Testis (tissue), 2 donors: ENCODE data around the gene ZNF487.

Source experiments
- CTCF ChIP-seq, 3 experiments: fragments of 450-650 bp in 2 of 3; fragments of 200-600 bp in 1 of 3; sonication (generic) in 1 of 3; IDR thresholded peaks; one replicate each; pipeline ENCODE4 v1.5.1; 2016 to 2019; ENCODE audit warnings: antibody characterized with exemption in 3 of 3, mild to moderate bottlenecking in 2 of 3, moderate library complexity in 1 of 3
- POLR2A ChIP-seq: fragments of 450-650 bp; IDR thresholded peaks from one replicate; pipeline ENCODE4 v1.6.1; 2017; ENCODE audit warnings: antibody characterized with exemption, mild to moderate bottlenecking, moderate library complexity

DNA sequence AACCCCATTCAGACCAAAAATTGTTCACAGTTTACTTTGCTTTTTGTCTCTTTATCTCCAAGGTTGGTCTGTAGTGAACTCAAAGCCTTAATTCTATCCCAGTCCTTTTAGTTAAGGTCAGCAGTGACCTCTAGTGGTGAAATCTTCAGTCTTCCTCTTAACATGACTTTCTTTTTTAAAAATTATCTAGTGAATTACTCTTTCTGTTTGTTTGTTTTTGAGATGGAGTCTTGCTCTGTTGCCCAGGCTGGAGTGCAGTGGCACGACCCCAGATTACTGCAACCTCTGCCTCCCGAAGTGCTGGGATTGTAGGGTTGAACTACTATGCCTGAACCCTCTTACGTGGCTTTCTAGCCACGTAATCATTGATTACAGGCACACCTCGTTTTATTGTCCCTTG, 25.0 kb downstream of the ZNF487 start:
- TF ChIP-seq CTCF (IDR thresholded peaks at IDR 0.05): peak; percentile 40 to 67 (median 46)
- TF ChIP-seq POLR2A: no peak
